ENCODE results near the gene MUC5AC. TPM values are rescaled to one million over a fixed set of nuclear protein-coding genes. Genes with fewer than 3 reads are reported as not detected.

MUC5AC gene
- total and polyA plus RNA-seq, 10 donors: under 0.01 TPM; not detected in 8

GRCh38 chr11:1138097-1138496 lies 19.7 kb upstream of the MUC5AC start:
- intact Hi-C loops (cut with DNase I; ENCODE audit: low total_unique reads): no loop called here
- Histone ChIP-seq H3K27ac (no peak overlapping the region), H3K36me3 (no peaks in the 10 kb centered on the region), H3K27me3 (replicated peaks in 1 of 7) (peaks cover 0 to 7% (median 0%) of the 10 kb centered on the region in 7 donors), H3K4me3 (no peak overlapping the region), H3K9me3 (peaks cover 9 to 47% (median 37%) of the 10 kb centered on the region in 8 donors), H3K4me1 (peaks cover 0 to 8% (median 0%) of the 10 kb centered on the region in 6 donors)
- DNase-seq: no peak
- WGBS, 5 donors: 68 to 77% (median 71%) methylated on average over 8 of the region's 8 CpGs
- TF ChIP-seq POLR2A (IDR thresholded peaks at IDR 0.05) (no peak), CTCF (IDR thresholded peaks at IDR 0.05 in 8 of 11, conservative IDR thresholded peaks at IDR 0.05 in 3 of 11) (no peak), POLR2AphosphoS5 (IDR thresholded peaks at IDR 0.05) (no peak)

- Histone ChIP-seq H3K27me3 (replicated peaks in 1 of 7) (peaks cover 0 to 7% (median 0%) of the 10 kb centered on the region in 7 donors), H3K4me3 (no peak overlapping the region), H3K27ac (peak overlapping the region in 7 of 8 donors; percentile 22 to 78 (median 55)), H3K9me3 (peaks cover 5 to 47% (median 37%) of the 10 kb centered on the region in 8 donors), H3K36me3 (no peaks in the 10 kb centered on the region), H3K4me1 (peaks cover 0 to 8% (median 0%) of the 10 kb centered on the region in 6 donors)
- peak; percentile 67 for DNase-seq
- no peak for TF ChIP-seq CTCF (IDR thresholded peaks at IDR 0.05 in 8 of 11, conservative IDR thresholded peaks at IDR 0.05 in 3 of 11)
- peak in 2 of 3 donors; percentile 55 to 66 for TF ChIP-seq POLR2AphosphoS5 (IDR thresholded peaks at IDR 0.05)
- TF ChIP-seq POLR2A (IDR thresholded peaks at IDR 0.05): no peak
- intact Hi-C loops (cut with DNase I; ENCODE audit: low total_unique reads): no loop called here
- 29 to 56% (median 54%) methylated on average over 12 of the region's 12 CpGs for WGBS, 5 donors
Observed at GRCh38 chr11:1139441-1140083, 18.2 kb upstream of the MUC5AC start.

- no peak overlapping the region for H3K4me3 ChIP-seq
Observed at GRCh38 chr11:1140642-1141490, 16.9 kb upstream of the MUC5AC start.

More at GRCh38 chr11:1140642-1141490, 16.9 kb upstream of the MUC5AC start:
- intact Hi-C loops (cut with DNase I; ENCODE audit: low total_unique reads): no loop called here
- Histone ChIP-seq H3K36me3 (no peaks in the 10 kb centered on the region), H3K9me3 (peaks cover 3 to 37% (median 32%) of the 10 kb centered on the region in 8 donors), H3K4me1 (peaks cover 0 to 8% (median 0%) of the 10 kb centered on the region in 6 donors), H3K27me3 (replicated peaks in 1 of 7) (peaks cover 0 to 7% (median 0%) of the 10 kb centered on the region in 7 donors), H3K27ac (peak overlapping the region in 2 of 8 donors; percentile 56 to 78)
- no peak for DNase-seq
- TF ChIP-seq POLR2A (IDR thresholded peaks at IDR 0.05) (no peak), POLR2AphosphoS5 (IDR thresholded peaks at IDR 0.05) (no peak), CTCF (IDR thresholded peaks at IDR 0.05 in 8 of 11, conservative IDR thresholded peaks at IDR 0.05 in 3 of 11) (no peak)
- 75 to 89% (median 84%) methylated on average over 11 to 18 of the region's 18 CpGs for WGBS, 5 donors
